Measurements from ENCODE around the gene PELI3. TPM values are rescaled to one million over a fixed set of nuclear protein-coding genes. Genes with fewer than 3 reads are reported as not detected.

PELI3 gene
- total and polyA plus RNA-seq, 2 of the 8 experiments (the other 6 are each of a cell fraction or from before 2014, with no cell fraction given): 5.2 to 7.6 TPM

- TF ChIP-seq E2F6 (IDR thresholded peaks at IDR 0.05) (peak; percentile 60; the same call in 1 of the 2 replicates), SIN3A (conservative IDR thresholded peaks at IDR 0.05 in 1 of 2, IDR thresholded peaks at IDR 0.05 in 1 of 2; ENCODE audit: low read depth in 1 of 2, low read length in 2 of 2) (peak; percentile 94 to 95), CEBPB (IDR thresholded peaks at IDR 0.05; ENCODE audit: low read depth, low read length) (no peak), SIRT6 (IDR thresholded peaks at IDR 0.05; ENCODE audit: low read length) (no peak), SP4 (IDR thresholded peaks at IDR 0.05; ENCODE audit: low read length) (peak; percentile 86), EZH2 (IDR thresholded peaks at IDR 0.05; ENCODE audit: low read depth, low read length, severe bottlenecking) (no peak), KDM5A (IDR thresholded peaks at IDR 0.05; ENCODE audit: low read length) (no peak), SP2 (IDR thresholded peaks at IDR 0.05; ENCODE audit: low read length) (peak; percentile 56), RBBP5 (IDR thresholded peaks at IDR 0.05; ENCODE audit: borderline replicate concordance, low read depth, low read length) (peak; percentile 95), MAFK (IDR thresholded peaks at IDR 0.05; ENCODE audit: low read depth, low read length) (no peak), JUND (IDR thresholded peaks at IDR 0.05; ENCODE audit: low read length) (no peak), GABPA (IDR thresholded peaks at IDR 0.05; ENCODE audit: borderline replicate concordance, insufficient read depth, low read length) (no peak), MAX (IDR thresholded peaks at IDR 0.05) (peak; percentile 58), NANOG (IDR thresholded peaks at IDR 0.05; ENCODE audit: insufficient read depth, low read depth, low read length, poor library complexity, severe bottlenecking) (no peak), SAP30 (IDR thresholded peaks at IDR 0.05; ENCODE audit: insufficient read depth, insufficient replicate concordance, low read length) (peak; percentile 66), GTF2F1 (IDR thresholded peaks at IDR 0.05; ENCODE audit: borderline replicate concordance, low read depth, low read length) (no peak), CHD2 (IDR thresholded peaks at IDR 0.05; ENCODE audit: low read length) (peak; percentile 83), CBX8 (IDR thresholded peaks at IDR 0.05; ENCODE audit: borderline replicate concordance, low read depth, low read length) (no peak), POLR2AphosphoS5 (IDR thresholded peaks at IDR 0.05; ENCODE audit: low read depth, low read length) (0 out of 2 replicates have a peak, but pooled peaks have one; percentile 72), SRF (IDR thresholded peaks at IDR 0.05; ENCODE audit: low read depth, low read length) (no peak), CHD1 (IDR thresholded peaks at IDR 0.05; ENCODE audit: low read depth, low read length) (no peak)
Measured at GRCh38 chr11:66480117-66480938, 13.6 kb downstream of the PELI3 start, which contains the start of gene DPP3 (continued).
